BJ (cell line): ENCODE data around the gene KATNB1. TPM values are rescaled to one million over a fixed set of nuclear protein-coding genes. Genes with fewer than 3 reads are reported as not detected.

Experiments
- CTCF ChIA-PET: fragments of 350-600 bp; formaldehyde crosslinking; extraction: SDS; loops from one replicate; lab custom pipeline; 2021; ENCODE audit warnings: antibody characterized with exemption, inconsistent platforms; lab: Yijun Ruan, JAX
- POLR2A ChIA-PET: fragments of 300-600 bp; sonication (Branson Sonifier 250); formaldehyde crosslinking; extraction: SDS; loops from one replicate; lab custom pipeline; 2021; ENCODE audit warnings: antibody characterized with exemption; lab: Charles Lee
- DNase-seq: peaks from one replicate; pipeline ENCODE4 v3.0.0-alpha.2; 2011; ENCODE audit warnings: low read depth
- H3K27me3 ChIP-seq: 2 replicates; pipeline ENCODE4 v1.6.0; 2011; ENCODE audit warnings: low read length; ENCODE audit not compliant: control insufficient read depth, insufficient read depth
- H3K36me3 ChIP-seq: 2 replicates; pipeline ENCODE4 v1.5.1; 2011; ENCODE audit warnings: low read length; ENCODE audit not compliant: control insufficient read depth, insufficient read depth
- H3K4me3 ChIP-seq: 2 replicates; pipeline ENCODE4 v1.5.1; 2011; ENCODE audit warnings: low read depth, mild to moderate bottlenecking, control low read depth, low read length
- CTCF ChIP-seq: IDR thresholded peaks from 2 replicates; pipeline ENCODE4 v1.5.1; 2011; ENCODE audit warnings: low read depth, mild to moderate bottlenecking, control low read depth, inconsistent platforms, low read length, moderate library complexity; ENCODE audit not compliant: insufficient read depth
- polyA plus RNA-seq: library from polyadenylated mRNA; depleted of rRNA; stranded (reverse); fragments of >200 nt; gene quantifications from 2 replicates; pipeline ENCODE4 v1.2.3, GENCODE V29; 2011

Gene KATNB1
- polyA plus RNA-seq, 1 experiment, result 28.1 TPM

DNA sequence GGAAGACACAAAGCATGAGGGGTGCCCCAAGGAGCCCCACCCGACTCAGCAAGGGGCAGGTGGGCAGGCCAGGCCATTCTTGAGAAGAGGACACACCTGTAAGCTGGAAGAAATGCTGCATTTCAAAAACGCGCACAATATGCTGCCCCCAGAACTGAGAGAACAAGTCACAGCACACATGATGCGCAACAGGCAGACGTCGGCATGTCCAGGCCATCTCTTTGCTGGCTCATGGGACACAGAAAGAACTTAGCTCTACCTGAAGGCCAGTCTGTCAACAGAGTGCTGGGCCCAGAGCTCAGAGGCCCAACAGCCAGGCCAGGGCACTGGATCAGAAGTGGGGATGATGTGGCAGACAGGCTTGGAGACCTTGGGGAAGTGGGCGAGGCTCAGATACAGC, 48.8 kb downstream of the KATNB1 start:
- H3K36me3 ChIP-seq, result peaks cover 34% of the 10 kb centered on the region
- TF ChIP-seq CTCF, result no peak
- DNase-seq, result no peak
- POLR2A ChIA-PET, result no interaction called here
- H3K27me3 ChIP-seq, result no peaks in the 10 kb centered on the region
- H3K4me3 ChIP-seq, result no peak overlapping the region
- CTCF ChIA-PET, result interaction anchor here (1.6 to 1.7 kb wide), 2 partner anchors 10 to 26 kb away, joined by 4 read pairs; no protein-coding TSS in a partner anchor

DNA sequence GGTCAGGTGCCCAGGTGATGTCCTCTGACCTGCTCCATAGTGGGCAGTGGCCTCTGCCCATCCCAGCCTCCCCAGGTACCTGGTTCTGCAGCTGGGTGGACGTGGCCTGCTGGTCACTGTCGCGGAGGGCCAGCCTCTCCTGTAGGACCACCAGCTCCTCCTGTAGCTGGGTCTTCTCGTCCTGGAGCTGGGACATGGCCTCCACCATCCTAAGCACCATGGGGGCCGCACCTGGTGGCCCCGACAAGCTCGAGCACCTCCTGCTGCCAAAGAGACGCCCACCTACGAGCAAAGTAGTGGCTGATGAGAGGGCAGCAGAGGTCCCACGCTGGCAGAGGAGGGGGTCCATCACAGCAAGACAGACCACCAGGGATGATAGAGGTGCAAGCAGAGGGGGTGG, 49.8 kb downstream of the KATNB1 start:
- POLR2A ChIA-PET, result no interaction called here
- peaks cover 35% of the 10 kb centered on the region for H3K36me3 ChIP-seq

GRCh38 chr16:57785924-57786323, 50.4 kb downstream of the KATNB1 start:
- H3K4me3 ChIP-seq, result no peak overlapping the region
- TF ChIP-seq CTCF, result no peak
- ChIA-PET POLR2A (no interaction called here), CTCF (no interaction called here)
- peaks cover 36% of the 10 kb centered on the region for H3K36me3 ChIP-seq
- no peaks in the 10 kb centered on the region for H3K27me3 ChIP-seq
- no peak for DNase-seq

More for the DNA sequence above, 49.8 kb downstream of the KATNB1 start:
- no peak for DNase-seq
- CTCF ChIA-PET, result interaction anchor here (1.7 kb wide), 1 partner anchor 9 kb away, joined by 4 read pairs; no protein-coding TSS in a partner anchor
- Histone ChIP-seq H3K4me3 (no peak overlapping the region), H3K27me3 (no peaks in the 10 kb centered on the region)
- TF ChIP-seq CTCF, result no peak

DNA sequence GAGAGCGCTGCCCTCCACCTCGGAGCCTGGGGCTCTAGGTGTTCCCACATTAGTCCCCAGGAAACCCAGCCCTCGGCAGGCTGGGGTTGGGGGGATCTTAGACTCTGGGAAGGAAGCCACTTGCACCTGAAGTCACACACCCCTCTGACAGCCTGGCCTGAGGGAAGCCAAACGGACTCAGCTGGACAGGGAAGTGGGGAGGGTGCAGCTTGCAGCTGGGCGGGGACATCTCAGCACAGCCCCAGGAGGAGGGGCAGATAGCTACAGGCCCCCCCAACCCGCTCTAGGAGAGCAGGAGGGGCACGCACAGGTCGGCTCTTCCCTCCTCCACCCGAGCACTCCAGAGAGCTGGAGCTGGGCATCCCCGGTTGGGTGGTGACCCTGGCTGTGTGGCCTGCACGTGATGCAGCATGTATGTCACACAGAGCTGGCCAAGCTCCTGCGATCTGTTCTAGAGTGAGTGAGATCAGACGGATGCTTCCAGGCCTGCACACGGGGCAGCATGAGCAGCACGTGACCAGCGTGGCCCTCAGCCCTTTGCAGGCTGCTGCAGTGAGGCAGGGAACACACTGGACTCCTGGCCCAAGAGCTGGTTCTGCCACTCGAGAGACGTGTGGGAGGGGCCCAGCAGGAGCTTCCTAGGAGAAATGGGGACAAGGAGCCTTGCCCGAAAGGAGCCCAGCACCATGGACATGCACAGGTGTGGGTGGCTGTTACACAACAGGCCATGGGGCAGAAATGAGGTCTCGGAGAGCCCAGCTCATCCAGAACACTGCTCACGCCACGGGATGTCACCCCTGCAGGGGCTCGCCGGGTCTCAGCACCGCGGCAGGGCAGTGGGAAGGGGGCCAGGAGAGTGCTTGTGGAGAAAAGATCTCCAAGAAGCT, 51.3 kb downstream of the KATNB1 start:
- no peak for TF ChIP-seq CTCF
- Histone ChIP-seq H3K27me3 (no peaks in the 10 kb centered on the region), H3K36me3 (peaks cover 37% of the 10 kb centered on the region), H3K4me3 (no peak overlapping the region)
- POLR2A ChIA-PET, result no interaction called here
- CTCF ChIA-PET, result interaction anchor here (1.0 to 1.5 kb wide), 2 partner anchors 8 to 11 kb away, joined by 3 read pairs; no protein-coding TSS in a partner anchor
- no peak for DNase-seq

- ChIA-PET CTCF (interaction anchor here (1.5 kb wide), 1 partner anchor 9 kb away, joined by 3 read pairs; no protein-coding TSS in a partner anchor), POLR2A (no interaction called here)
- TF ChIP-seq CTCF, result no peak
- H3K27me3 ChIP-seq, result no peaks in the 10 kb centered on the region
- H3K4me3 ChIP-seq, result no peak overlapping the region
- H3K36me3 ChIP-seq, result peaks cover 39% of the 10 kb centered on the region
- DNase-seq, result no peak
Measured at GRCh38 chr16:57787519-57787905, 51.9 kb downstream of the KATNB1 start.
